ENCODE results near the gene UPK3A. TPM values are rescaled to one million over a fixed set of nuclear protein-coding genes. Genes with fewer than 3 reads are reported as not detected.

The UPK3A gene
- total and polyA plus RNA-seq, 2 of the 13 experiments (the other 11 are each of a cell fraction or from before 2014, with no cell fraction given), result 10.5 to 13.8 TPM

GRCh38 chr22:45286854-45287551 is 2.3 kb downstream of the UPK3A start (continued):
- peak; percentile 82 for TF ChIP-seq ZNF281 (CRISPR knock-in tag; IDR thresholded peaks at IDR 0.05; ENCODE audit: borderline replicate concordance)
- TF ChIP-seq ZNF292 (CRISPR knock-in tag; IDR thresholded peaks at IDR 0.05; ENCODE audit: borderline replicate concordance, low read depth), result 0 out of 2 replicates have a peak, but pooled peaks have one; percentile 43
- TF ChIP-seq, protein P1, sequence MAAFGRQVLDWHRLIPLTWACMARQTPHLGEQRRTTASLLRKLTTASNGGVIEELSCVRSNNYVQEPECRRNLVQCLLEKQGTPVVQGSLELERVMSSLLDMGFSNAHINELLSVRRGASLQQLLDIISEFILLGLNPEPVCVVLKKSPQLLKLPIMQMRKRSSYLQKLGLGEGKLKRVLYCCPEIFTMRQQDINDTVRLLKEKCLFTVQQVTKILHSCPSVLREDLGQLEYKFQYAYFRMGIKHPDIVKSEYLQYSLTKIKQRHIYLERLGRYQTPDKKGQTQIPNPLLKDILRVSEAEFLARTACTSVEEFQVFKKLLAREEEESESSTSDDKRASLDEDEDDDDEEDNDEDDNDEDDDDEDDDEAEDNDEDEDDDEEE (CRISPR knock-in tag; IDR thresholded peaks at IDR 0.05), result no peak
- TF ChIP-seq ZMYM4 (CRISPR knock-in tag; IDR thresholded peaks at IDR 0.05), result peak; percentile 34; the same call in 1 of the 2 replicates
- 0 out of 2 replicates have a peak, but pooled peaks have one; percentile 20 for TF ChIP-seq ADNP (CRISPR knock-in tag; IDR thresholded peaks at IDR 0.05)
- peak; percentile 73 for TF ChIP-seq NR2C2 (CRISPR knock-in tag; IDR thresholded peaks at IDR 0.05; ENCODE audit: borderline replicate concordance)
- TF ChIP-seq, protein P2, sequence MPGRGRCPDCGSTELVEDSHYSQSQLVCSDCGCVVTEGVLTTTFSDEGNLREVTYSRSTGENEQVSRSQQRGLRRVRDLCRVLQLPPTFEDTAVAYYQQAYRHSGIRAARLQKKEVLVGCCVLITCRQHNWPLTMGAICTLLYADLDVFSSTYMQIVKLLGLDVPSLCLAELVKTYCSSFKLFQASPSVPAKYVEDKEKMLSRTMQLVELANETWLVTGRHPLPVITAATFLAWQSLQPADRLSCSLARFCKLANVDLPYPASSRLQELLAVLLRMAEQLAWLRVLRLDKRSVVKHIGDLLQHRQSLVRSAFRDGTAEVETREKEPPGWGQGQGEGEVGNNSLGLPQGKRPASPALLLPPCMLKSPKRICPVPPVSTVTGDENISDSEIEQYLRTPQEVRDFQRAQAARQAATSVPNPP (CRISPR knock-in tag; IDR thresholded peaks at IDR 0.05), result no peak
- TF ChIP-seq PRDM4 (CRISPR knock-in tag; IDR thresholded peaks at IDR 0.05; ENCODE audit: borderline replicate concordance), result no peak
- 0 out of 2 replicates have a peak, but pooled peaks have one; percentile 3 for TF ChIP-seq PHF8 (CRISPR knock-in tag; IDR thresholded peaks at IDR 0.05)
- TF ChIP-seq ZNF367 (CRISPR knock-in tag; IDR thresholded peaks at IDR 0.05; ENCODE audit: borderline replicate concordance), result no peak
- 0 out of 2 replicates have a peak, but pooled peaks have one; percentile 16 for TF ChIP-seq ZNF644 (CRISPR knock-in tag; IDR thresholded peaks at IDR 0.05; ENCODE audit: low read depth)
- 0 out of 2 replicates have a peak, but pooled peaks have one; percentile 58 for TF ChIP-seq ZNF772 (CRISPR knock-in tag; IDR thresholded peaks at IDR 0.05)
- peak; percentile 75 for TF ChIP-seq RXRA (CRISPR knock-in tag; IDR thresholded peaks at IDR 0.05)
- TF ChIP-seq ZNF883 (CRISPR knock-in tag; IDR thresholded peaks at IDR 0.05; ENCODE audit: not compliant biosample characterization), result peak; percentile 16
- TF ChIP-seq, protein P3, sequence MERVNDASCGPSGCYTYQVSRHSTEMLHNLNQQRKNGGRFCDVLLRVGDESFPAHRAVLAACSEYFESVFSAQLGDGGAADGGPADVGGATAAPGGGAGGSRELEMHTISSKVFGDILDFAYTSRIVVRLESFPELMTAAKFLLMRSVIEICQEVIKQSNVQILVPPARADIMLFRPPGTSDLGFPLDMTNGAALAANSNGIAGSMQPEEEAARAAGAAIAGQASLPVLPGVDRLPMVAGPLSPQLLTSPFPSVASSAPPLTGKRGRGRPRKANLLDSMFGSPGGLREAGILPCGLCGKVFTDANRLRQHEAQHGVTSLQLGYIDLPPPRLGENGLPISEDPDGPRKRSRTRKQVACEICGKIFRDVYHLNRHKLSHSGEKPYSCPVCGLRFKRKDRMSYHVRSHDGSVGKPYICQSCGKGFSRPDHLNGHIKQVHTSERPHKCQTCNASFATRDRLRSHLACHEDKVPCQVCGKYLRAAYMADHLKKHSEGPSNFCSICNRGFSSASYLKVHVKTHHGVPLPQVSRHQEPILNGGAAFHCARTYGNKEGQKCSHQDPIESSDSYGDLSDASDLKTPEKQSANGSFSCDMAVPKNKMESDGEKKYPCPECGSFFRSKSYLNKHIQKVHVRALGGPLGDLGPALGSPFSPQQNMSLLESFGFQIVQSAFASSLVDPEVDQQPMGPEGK (CRISPR knock-in tag; IDR thresholded peaks at IDR 0.05), result peak; percentile 64
- TF ChIP-seq ESRRA (CRISPR knock-in tag; IDR thresholded peaks at IDR 0.05; ENCODE audit: low read depth), result 0 out of 2 replicates have a peak, but pooled peaks have one; percentile 46
- TF ChIP-seq SIX1 (CRISPR knock-in tag; IDR thresholded peaks at IDR 0.05; ENCODE audit: borderline replicate concordance), result no peak
- TF ChIP-seq CHD2 (IDR thresholded peaks at IDR 0.05; ENCODE audit: low read depth, low read length), result no peak
- TF ChIP-seq SAP130 (CRISPR knock-in tag; IDR thresholded peaks at IDR 0.05; ENCODE audit: low read depth), result peak; percentile 60
- no peak for TF ChIP-seq ARNT2 (CRISPR knock-in tag; IDR thresholded peaks at IDR 0.05; ENCODE audit: low read depth)
